CD4-positive, alpha-beta T cell (primary cell): Measurements from ENCODE around the gene OR10D3. TPM values are rescaled to one million over a fixed set of nuclear protein-coding genes. Genes with fewer than 3 reads are reported as not detected.

ENCODE experiments used
- ATAC-seq: fragments of 200-7000 bp; cut with Tn5 transposase; one replicate; pipeline ENCODE4 v1.10.0; 2022; ENCODE audit warnings: mild to moderate bottlenecking; ENCODE audit not compliant: poor library complexity
- CTCF ChIA-PET: fragments of 350-600 bp; sonication (Branson Sonifier 250); formaldehyde crosslinking; loops from one replicate; lab custom pipeline; 2021; ENCODE audit warnings: antibody characterized with exemption, inconsistent platforms; lab: Charles Lee
- POLR2A ChIA-PET: fragments of 350-600 bp; sonication (Branson Sonifier 250); formaldehyde crosslinking; loops from one replicate; lab custom pipeline; 2021; ENCODE audit warnings: antibody characterized with exemption, inconsistent platforms; lab: Charles Lee
- DNase-seq, 14 experiments: peaks; one replicate each; pipeline ENCODE4 v3.0.0-alpha.2; 2013 to 2020; ENCODE audit warnings: mixed read lengths in 2 of 14
- H3K27ac ChIP-seq, 2 donors: one replicate each; pipeline versions ENCODE4 v1.5.1 to v1.7.0; 2013; ENCODE audit warnings: low read length in 2 of 2, low read depth in 1 of 2, mild to moderate bottlenecking in 1 of 2
- H3K27me3 ChIP-seq, 2 experiments: 1 replicate in 1 of 2; 2 replicates in 1 of 2; pipeline versions ENCODE4 v1.6.1 to v1.7.0; 2013; ENCODE audit warnings: low read length in 2 of 2, control low read depth in 1 of 2, mild to moderate bottlenecking in 1 of 2, moderate library complexity in 1 of 2; ENCODE audit not compliant: insufficient read depth in 2 of 2, control insufficient read depth in 1 of 2
- H3K36me3 ChIP-seq: one replicate; pipeline ENCODE4 v1.6.1; 2013; ENCODE audit warnings: low read length, control low read depth; ENCODE audit not compliant: insufficient read depth
- H3K4me1 ChIP-seq: one replicate; pipeline ENCODE4 v1.6.1; 2013; ENCODE audit warnings: low read length, control low read depth; ENCODE audit not compliant: insufficient read depth
- H3K4me3 ChIP-seq: one replicate; pipeline ENCODE4 v1.5.1; 2013; ENCODE audit warnings: mild to moderate bottlenecking, low read length, moderate library complexity
- H3K9me3 ChIP-seq, 2 experiments: 1 replicate in 1 of 2; 2 replicates in 1 of 2; pipeline versions ENCODE4 v1.6.1 to v1.7.0; 2013; ENCODE audit warnings: low read length in 2 of 2, mild to moderate bottlenecking in 2 of 2, control low read depth in 1 of 2, moderate library complexity in 1 of 2; ENCODE audit not compliant: control insufficient read depth in 1 of 2, insufficient read depth in 1 of 2
- H3K27ac Mint-ChIP-seq: one replicate; pipeline ENCODE4 v1.8.0; 2020; ENCODE audit warnings: mixed read lengths
- H3K27me3 Mint-ChIP-seq: one replicate; pipeline ENCODE4 v1.8.0; 2021; ENCODE audit warnings: mixed read lengths
- H3K36me3 Mint-ChIP-seq: one replicate; pipeline ENCODE4 v1.8.0; 2021; ENCODE audit warnings: low read depth, mixed read lengths
- H3K4me1 Mint-ChIP-seq: one replicate; pipeline ENCODE4 v1.8.0; 2021; ENCODE audit warnings: low read depth, mixed read lengths
- H3K4me3 Mint-ChIP-seq: one replicate; pipeline ENCODE4 v1.8.0; 2020; ENCODE audit warnings: mild to moderate bottlenecking, mixed read lengths
- H3K9me3 Mint-ChIP-seq: one replicate; pipeline ENCODE4 v1.8.0; 2020; ENCODE audit warnings: mixed read lengths
- CTCF ChIP-seq: fragments of 200-600 bp; IDR thresholded peaks from one replicate; pipeline ENCODE4 v1.8.0; 2022; ENCODE audit warnings: antibody characterized with exemption, mild to moderate bottlenecking
- intact Hi-C, 2 experiments: fragments of 100-400 bp; cut with DNase I in 1 of 2; cut with micrococcal nuclease in 1 of 2; formaldehyde crosslinking; loops; one replicate each; pipeline versions ENCODE4 v1.15.1 to v1.9.0; 2023 to 2025; cut with DNase I, micrococcal nuclease
- total RNA-seq, 174 experiments: library from RNA in 2 of 174; stranded (reverse) in 2 of 174; gene quantifications; one replicate each; pipeline ENCODE4 v1.2.3 and lab custom pipeline; 2021 to 2026

The OR10D3 gene
- total RNA-seq, 2 experiments from 2014 or later = not detected

- H3K9me3 ChIP-seq = no peaks in the 10 kb centered on the region
- H3K4me1 ChIP-seq = no peaks in the 10 kb centered on the region
- CTCF ChIA-PET = no interaction called here
- H3K27me3 ChIP-seq = no peaks in the 10 kb centered on the region
- no peak overlapping the region for H3K27ac ChIP-seq
- H3K27me3 Mint-ChIP-seq = peaks cover 5% of the 10 kb centered on the region
- H3K4me3 Mint-ChIP-seq = no peak overlapping the region
- H3K36me3 Mint-ChIP-seq = no peaks in the 10 kb centered on the region
- no peak for ATAC-seq
- no peaks in the 10 kb centered on the region for H3K4me1 Mint-ChIP-seq
- H3K4me3 ChIP-seq = no peak overlapping the region
- peaks cover 2% of the 10 kb centered on the region for H3K9me3 Mint-ChIP-seq
- H3K36me3 ChIP-seq = no peaks in the 10 kb centered on the region
- intact Hi-C loops = no loop called here
- no peak for TF ChIP-seq CTCF
- POLR2A ChIA-PET = no interaction called here
- H3K27ac Mint-ChIP-seq = no peak overlapping the region
- DNase-seq = peak in 1 of 14 experiments; percentile 1
Observed at GRCh38 chr11:124150684-124151083, 32.5 kb upstream of the OR10D3 start.

GRCh38 chr11:124152770-124153407, 30.3 kb upstream of the OR10D3 start:
- ChIA-PET POLR2A (no interaction called here), CTCF (interaction anchor here (0.8 to 1.0 kb wide), 2 partner anchors 12 to 38 kb away, joined by 3 read pairs; no protein-coding TSS in a partner anchor)
- H3K4me3 ChIP-seq = no peak overlapping the region
- DNase-seq (no peak), ATAC-seq (no peak)
- Mint-ChIP-seq H3K27me3 (peaks cover 19% of the 10 kb centered on the region), H3K9me3 (peaks cover 2% of the 10 kb centered on the region), H3K27ac (no peak overlapping the region), H3K36me3 (no peaks in the 10 kb centered on the region), H3K4me1 (no peaks in the 10 kb centered on the region), H3K4me3 (no peak overlapping the region)
- intact Hi-C loops = no loop called here
- no peak for TF ChIP-seq CTCF
- no peaks in the 10 kb centered on the region for H3K36me3 ChIP-seq
- no peaks in the 10 kb centered on the region for H3K27me3 ChIP-seq
- no peak overlapping the region for H3K27ac ChIP-seq
- no peaks in the 10 kb centered on the region for H3K4me1 ChIP-seq
- no peaks in the 10 kb centered on the region for H3K9me3 ChIP-seq

DNA sequence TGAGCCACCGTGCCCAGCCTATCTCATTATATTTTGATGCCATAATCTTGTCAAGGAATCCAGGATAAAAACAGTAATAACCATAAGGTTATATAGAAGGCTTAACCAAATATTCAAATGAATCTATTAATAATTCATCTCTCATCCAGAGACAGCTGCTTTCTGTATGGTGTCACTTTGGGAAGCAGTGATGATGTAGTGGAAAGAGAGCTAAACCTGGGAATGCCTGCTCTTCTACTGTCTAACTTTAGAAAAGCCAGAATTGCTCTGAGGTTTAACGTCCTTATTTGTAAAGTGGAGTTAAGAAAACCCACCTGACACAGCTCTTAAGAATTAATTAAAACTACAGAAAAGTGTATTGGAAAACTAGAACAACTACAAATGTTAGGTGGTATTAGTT, 29.3 kb upstream of the OR10D3 start:
- ATAC-seq (no peak), DNase-seq (no peak)
- Mint-ChIP-seq H3K4me3 (no peak overlapping the region), H3K27me3 (peaks cover 25% of the 10 kb centered on the region), H3K4me1 (no peaks in the 10 kb centered on the region), H3K27ac (no peak overlapping the region), H3K9me3 (peaks cover 2% of the 10 kb centered on the region), H3K36me3 (no peaks in the 10 kb centered on the region)
- ChIA-PET CTCF (interaction anchor here (0.8 to 1.0 kb wide), 2 partner anchors 11 to 39 kb away, joined by 3 read pairs; no protein-coding TSS in a partner anchor), POLR2A (no interaction called here)
- H3K36me3 ChIP-seq = no peaks in the 10 kb centered on the region
- no peaks in the 10 kb centered on the region for H3K9me3 ChIP-seq
- intact Hi-C loops = no loop called here
- H3K4me1 ChIP-seq = no peaks in the 10 kb centered on the region
- no peaks in the 10 kb centered on the region for H3K27me3 ChIP-seq
- no peak for TF ChIP-seq CTCF
- H3K27ac ChIP-seq = no peak overlapping the region
- no peak overlapping the region for H3K4me3 ChIP-seq
